Fibroblast of the conjunctiva (primary cell): ENCODE data around the gene P2RX4.
"Not testable (repeated sequence)": the region's sequence is repeated elsewhere in the genome, so short reads cannot be mapped to it uniquely, and the experiment has no call there.

Source experiments
- DNase-seq: peaks from one replicate; pipeline ENCODE4 v3.0.0-alpha.2; 2010; ENCODE audit warnings: low read depth

The P2RX4 gene

DNA sequence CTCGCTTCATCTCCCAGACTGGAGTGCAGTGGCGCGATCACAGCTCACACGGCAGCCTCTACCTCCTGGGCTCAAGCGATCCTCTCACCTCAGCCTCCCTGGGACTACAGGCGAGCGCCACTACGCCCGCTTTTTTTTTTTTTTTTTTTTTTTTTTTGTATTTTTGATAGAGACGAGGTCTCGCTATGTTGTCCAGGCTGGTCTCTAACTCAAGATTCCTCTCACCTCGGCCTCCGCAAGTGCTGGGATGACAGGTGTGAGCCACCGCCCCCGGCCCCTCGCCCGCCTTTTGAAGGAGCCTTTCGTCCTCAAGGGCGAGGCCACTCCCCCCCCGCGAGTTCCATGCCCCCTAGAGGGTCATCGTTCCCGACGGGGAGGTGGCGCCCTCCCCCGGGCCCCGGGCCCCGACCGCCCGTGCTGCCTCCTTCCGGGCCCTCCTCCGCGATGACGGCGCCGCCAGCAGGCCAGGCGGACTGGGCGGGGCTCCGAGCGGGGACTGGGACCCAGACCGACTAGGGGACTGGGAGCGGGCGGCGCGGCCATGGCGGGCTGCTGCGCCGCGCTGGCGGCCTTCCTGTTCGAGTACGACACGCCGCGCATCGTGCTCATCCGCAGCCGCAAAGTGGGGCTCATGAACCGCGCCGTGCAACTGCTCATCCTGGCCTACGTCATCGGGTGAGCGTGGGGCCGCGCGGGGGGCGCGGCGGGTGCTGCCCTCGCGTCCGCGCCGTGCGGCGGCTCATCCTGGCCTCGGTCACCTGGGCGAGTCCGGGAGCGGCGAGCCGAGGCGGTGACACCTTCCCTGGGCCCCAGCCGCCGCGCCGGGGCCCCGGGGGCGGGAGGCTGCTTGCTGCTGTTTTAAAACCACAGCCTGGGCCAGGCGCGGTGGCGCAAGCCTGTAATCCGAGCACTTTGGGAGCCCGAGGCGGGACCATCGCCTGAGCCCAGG is at the start of gene P2RX4:
TSS of gene P2RX4 (plus strand) at position 506 of the 949 bp plus-strand sequence. CDS start at position 542, 36 bp downstream.
- peak; percentile 41 for DNase-seq

- DNase-seq = no peak
These were observed 47.5 kb upstream of the P2RX4 start for GRCh38 chr12:121162384-121162783.

DNA sequence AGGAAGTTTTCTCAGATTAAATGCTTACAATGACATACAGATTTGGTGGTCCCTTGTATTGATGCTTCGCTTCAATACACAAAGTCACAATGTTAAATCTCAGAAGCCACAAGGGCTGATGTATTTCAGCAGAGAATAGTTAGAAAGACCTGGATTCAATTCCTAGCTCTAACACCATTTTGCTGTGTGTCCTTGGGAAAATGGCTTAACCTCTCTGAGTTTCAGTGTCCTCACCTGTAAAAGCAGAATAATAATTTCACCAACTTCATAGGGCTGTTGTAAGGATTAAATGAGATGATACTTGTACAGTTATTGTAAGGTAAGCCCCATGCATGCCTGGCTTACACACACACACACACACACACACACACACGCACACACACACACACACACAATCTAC is 46.9 kb upstream of the P2RX4 start:
- DNase-seq = no peak

GRCh38 chr12:121164839-121165238 is 45.1 kb upstream of the P2RX4 start:
- DNase-seq = not testable (repeated sequence)

DNA sequence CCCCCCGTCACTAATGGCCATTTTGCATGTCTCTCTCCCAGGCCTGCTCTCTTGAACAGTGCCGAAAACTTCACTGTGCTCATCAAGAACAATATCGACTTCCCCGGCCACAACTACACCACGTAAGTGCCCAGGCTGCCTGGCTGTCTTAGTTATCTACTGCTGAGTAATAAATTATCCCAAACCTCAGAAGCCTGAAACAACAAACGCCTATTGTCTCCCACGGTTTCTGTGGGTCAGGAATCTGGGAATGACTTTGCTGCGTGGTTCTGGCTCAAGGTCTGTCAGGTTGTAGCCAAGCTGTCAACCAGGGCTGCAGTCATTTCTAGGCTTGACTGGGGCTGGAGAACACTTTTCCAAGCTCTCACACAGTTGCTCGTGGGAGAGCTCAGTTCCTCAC is 44.6 kb upstream of the P2RX4 start:
- no peak for DNase-seq

DNA sequence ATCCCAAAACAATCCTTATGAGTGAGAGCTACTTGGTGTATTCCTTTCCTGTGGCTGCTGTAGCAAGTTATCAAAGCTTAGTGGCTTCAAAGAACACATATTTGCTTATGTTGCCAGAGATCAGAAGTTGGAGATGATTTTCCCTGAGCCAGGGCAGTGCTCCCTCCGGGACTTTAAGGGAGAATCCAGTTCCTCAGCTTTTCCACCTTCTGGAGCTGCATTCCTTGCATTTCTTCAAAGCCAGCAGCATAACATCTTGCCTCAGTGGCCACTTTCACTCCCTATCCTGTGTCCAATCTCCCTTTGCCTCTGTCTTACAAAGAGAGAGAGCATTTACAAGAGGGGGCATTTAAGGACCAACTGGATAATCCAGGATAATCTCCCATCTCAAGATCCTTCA is 43.6 kb upstream of the P2RX4 start:
- DNase-seq = no peak

GRCh38 chr12:121167232-121167820 is 42.6 kb upstream of the P2RX4 start:
- DNase-seq = peak; percentile 16

DNA sequence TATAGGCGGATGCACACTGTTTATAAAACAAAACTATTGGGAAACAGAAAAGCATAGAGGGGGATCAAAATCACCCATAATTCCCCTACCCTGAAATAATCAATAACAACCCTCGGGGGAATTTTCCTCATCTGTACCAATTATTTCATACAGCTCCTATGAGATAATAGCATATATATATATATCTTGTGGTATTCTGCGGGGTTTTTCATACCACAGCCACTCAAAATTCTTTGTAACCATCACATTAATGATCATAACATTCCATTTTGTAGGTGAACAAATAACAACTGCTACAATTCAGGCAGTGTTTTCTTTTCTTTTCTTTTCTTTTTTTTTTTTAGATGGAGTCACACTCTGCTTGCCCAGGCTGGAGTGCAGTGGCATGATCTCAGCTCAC is 42.0 kb upstream of the P2RX4 start:
- DNase-seq = no peak

DNA sequence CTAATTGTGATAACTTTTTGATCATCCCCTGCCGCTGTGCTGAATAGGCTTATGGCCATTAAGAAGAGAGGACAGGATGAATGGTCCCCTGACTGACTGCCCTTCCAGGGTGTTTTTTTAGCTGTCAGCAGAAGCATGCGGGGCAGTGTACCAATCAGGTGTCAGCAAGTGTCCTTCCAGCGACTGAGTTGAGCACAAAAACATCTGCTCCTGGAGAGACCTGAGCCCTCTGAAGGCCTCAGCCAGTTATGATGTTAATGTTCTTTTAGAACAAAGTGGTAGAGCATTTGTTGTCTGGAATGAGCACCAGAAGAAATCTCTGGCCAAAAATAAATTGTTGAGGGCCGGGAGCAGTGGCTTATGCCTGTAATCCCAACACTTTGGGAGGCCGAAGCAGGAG is 39.8 kb upstream of the P2RX4 start:
- no peak for DNase-seq

- no peak for DNase-seq
These were observed 39.2 kb upstream of the P2RX4 start for GRCh38 chr12:121170611-121171260.

- DNase-seq = no peak
These were observed 37.8 kb upstream of the P2RX4 start for GRCh38 chr12:121172145-121172544.

DNA sequence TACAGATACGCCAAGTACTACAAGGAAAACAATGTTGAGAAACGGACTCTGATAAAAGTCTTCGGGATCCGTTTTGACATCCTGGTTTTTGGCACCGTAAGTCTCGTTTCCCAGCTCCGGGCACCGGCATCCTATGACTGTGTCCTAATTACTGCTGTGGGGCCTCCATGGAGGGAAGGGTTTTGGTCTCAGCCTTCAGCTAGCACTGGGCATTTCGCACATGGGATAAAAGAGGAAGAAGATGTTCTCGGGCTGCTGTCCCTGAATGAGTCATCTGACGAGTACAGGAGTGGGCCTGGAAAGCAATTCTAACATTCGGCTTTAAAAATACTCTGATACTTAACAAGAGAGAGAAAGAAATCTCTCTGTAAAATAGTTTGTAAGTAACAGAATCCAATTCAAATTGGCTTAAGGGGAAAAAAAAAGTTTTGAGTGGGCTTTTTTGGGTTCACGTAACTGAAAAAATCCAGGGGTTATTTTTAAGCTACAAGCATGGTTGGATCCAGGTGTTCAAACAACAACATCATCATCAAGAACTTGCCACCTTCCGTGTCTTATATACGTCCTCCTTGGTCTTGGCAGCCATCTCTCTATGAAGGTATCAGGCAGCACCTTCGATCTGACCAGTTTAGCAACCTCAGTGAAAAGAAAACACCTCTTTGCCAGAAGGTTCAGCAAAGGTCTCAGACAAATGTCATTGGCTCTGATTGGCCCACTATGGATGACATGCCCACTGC is 34.4 kb upstream of the P2RX4 start:
- no peak for DNase-seq

DNA sequence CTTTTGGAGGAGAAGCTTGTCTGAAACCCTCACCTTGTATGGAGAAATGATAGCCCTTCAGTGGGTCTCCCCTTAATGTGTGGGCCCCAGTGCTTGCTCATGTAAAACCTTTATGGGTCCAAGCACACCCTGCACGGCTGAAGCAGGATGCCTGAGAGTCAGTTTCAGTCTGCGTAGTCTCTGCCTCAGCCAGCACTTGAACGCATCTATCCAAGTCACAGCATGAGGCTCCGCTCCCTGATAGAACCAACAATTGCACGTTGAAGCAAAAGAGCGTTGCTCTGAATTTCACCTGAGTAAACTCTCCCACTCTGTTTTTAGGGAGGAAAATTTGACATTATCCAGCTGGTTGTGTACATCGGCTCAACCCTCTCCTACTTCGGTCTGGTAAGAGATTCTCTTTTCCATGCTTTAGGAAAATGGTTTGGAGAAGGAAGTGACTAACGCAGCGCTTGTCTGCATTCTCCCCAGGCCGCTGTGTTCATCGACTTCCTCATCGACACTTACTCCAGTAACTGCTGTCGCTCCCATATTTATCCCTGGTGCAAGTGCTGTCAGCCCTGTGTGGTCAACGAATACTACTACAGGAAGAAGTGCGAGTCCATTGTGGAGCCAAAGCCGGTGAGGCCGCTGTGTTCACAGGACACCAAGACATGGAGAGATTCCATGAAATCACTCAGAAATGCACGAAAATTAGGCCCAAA is 33.0 kb upstream of the P2RX4 start:
- DNase-seq = no peak

DNA sequence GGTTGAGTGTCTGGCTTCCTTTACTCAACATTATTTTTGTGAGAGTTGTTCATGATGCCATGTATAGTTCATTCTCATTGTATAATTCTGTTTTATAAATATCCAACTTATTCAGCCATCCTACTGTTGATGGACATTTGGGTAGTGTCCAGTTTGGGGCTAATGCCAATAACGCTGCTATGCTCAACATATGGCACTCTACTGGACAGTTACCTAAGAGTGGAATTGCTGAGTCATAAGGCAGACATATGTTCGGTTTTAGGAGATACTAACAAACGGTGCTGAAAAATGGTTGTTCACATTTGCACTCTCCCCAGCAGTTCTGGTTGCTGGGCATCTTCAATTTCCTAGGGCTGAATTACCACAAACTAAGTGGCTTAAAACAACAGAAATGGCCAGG is 28.7 kb upstream of the P2RX4 start:
- peak; percentile 82 for DNase-seq

DNA sequence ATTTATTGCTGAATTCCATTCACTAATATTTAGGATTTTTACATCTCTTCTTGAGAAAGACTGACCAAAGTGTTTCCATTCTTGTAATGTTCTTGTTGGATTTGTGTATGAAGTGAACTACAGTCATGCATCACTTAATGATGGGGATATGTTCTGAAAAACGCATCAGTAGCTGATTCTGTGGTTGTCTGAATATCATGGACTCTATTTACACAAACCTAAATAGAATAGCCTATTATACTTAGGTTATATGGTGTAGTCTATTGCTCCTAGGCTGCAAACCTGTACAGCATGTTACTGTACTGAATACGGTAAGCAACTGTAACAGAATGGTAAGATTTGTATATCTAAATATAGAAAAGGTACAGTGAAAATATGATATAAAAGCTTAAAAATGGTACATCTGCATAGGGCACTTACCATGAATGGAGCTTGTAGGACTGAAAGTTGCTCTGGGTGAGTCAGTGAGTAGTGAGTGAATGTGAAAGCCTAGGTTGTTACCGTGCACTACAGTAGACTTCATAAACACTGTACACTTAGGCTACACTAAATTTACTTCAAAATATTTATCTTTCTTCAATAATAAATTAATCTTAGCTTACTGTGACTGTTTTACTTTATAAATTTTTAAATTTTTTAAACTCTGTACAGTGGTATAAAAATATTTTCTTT is 27.6 kb upstream of the P2RX4 start:
- DNase-seq = no peak

DNA sequence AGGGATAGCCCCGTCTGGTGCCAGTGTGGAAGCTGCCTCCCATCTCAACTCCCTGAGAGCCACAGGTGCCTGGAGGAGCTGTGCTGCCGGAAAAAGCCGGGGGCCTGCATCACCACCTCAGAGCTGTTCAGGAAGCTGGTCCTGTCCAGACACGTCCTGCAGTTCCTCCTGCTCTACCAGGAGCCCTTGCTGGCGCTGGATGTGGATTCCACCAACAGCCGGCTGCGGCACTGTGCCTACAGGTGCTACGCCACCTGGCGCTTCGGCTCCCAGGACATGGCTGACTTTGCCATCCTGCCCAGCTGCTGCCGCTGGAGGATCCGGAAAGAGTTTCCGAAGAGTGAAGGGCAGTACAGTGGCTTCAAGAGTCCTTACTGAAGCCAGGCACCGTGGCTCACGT is 25.5 kb upstream of the P2RX4 start:
- no peak for DNase-seq

GRCh38 chr12:121184984-121185889 is 24.7 kb upstream of the P2RX4 start:
- DNase-seq = no peak

GRCh38 chr12:121186826-121187225 is 23.1 kb upstream of the P2RX4 start:
- DNase-seq = no peak

DNA sequence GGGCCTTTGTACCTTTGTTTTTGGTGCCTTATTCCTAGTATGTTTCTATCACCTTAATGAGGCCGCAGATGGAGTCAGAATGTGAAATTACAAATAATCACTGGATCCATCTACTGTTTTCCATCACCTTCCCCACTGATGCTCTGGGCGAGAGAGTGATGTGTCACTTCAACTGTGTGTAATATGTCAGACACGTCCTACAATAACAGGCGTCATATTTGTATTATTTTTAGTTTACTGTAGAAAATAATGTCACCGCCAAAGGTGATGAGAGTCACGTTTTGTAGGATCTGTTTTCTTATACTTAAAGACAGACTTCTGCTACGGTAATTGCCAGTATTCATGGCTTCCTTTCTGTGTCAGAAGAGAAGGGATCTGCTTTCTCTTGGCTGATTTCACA is 22.4 kb upstream of the P2RX4 start:
- DNase-seq = no peak

- DNase-seq = no peak
These were observed 21.7 kb upstream of the P2RX4 start for GRCh38 chr12:121188227-121188626.
